GM21723 (cell line): ENCODE data around the gene CCDC117.
"Not testable (repeated sequence)": the region's sequence is repeated elsewhere in the genome, so short reads cannot be mapped to it uniquely, and the experiment has no call there.

Experiments used
- ATAC-seq: cut with Tn5 transposase; IDR thresholded peaks from one replicate; pipeline ENCODE4 v1.9.1; 2021; ENCODE audit warnings: mild to moderate bottlenecking, moderate library complexity; ENCODE audit not compliant: unreplicated experiment

CCDC117 gene, protein sequence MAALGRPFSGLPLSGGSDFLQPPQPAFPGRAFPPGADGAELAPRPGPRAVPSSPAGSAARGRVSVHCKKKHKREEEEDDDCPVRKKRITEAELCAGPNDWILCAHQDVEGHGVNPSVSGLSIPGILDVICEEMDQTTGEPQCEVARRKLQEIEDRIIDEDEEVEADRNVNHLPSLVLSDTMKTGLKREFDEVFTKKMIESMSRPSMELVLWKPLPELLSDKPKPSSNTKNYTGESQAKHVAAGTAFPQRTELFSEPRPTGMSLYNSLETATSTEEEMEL

DNA sequence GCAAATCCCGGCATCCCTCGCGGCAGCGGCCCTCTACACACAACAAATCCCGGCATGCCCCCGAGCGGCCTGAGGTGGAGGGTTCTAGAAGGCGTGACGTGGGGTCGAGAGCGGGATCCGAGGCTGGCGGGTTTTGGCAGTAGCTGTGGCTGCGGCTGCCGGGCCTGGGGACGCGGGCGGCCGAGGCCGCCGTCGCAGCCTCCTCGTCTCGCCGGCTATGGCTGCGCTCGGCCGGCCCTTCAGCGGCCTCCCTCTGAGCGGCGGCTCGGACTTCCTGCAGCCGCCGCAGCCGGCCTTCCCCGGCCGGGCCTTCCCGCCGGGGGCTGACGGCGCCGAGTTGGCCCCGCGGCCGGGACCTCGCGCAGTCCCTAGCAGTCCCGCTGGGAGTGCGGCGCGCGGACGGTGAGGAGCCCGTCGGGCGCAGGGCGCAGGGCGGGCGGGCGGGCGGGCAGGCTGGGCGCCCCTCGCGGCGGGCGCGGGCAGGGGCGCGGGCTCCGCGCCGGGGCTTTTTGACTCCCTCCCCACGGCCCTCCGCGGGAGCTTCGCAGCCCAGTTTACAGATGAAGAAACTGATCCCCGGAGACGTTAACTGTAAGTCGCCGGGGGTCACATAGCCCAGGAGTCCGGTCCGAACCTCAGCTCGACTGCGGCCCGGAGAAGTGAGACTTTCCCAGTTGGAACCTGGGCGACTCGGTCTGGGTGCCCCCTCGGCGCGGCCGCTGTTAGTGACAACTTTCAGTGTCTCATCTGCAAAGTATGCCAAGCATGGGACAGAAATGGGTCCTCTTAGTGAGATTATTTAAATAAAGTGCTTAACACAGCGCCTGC lies at the start of gene CCDC117:
TSS of gene CCDC117 (plus strand) at position 63 of the 828 bp plus-strand sequence. CDS start at position 218, 155 bp downstream.
- ATAC-seq: peak; percentile 87

DNA sequence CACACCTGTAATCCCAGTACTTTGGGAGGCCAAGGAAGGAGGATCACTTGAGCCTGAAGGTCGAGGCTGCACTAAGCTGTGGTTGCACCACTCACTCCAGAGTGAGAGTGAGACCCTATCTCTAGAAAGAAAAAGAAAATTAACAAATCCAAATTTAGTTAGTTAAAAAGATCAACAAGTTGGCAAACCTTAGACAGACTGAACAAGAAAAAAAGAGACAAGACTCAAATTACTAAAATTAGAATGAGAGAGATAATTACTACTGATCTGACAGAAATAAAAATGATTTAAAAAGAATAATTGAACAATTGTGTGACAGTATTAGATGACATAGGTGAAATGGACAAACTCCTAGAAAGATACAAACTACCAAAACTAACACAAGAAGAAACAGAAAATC lies 44.5 kb upstream of the CCDC117 start:
- no peak for ATAC-seq

DNA sequence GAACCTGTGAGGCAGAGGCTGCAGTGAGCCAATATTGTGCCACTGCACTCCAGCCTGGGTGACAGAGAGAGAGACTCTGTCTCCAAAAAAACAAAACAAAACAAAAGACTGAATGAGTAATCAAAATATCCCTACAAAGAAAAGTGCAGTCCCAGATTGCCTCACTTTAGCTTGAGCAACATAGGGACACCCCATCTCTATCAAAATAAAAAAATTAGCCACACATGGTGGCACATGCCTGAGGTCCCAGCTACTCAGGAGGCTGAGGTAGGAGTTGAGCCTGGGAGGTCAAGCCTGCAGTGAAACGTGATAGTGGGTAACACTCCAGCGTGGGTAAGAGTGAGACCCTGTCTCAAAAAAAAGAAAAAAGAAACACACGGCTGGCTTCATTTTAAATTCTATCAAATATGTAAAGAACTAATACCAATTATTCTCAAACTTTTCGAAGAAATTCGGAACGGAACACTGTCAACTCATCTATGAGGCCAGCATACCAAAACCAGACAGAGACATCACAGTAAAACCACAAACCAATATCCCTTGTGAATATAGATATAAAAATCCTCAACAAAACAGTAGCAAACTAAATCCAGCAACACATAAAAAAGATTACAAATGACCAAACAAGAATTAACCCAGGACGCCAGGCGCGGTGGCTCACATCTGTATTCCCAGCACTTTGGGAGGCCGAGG lies 43.7 kb upstream of the CCDC117 start:
- no peak for ATAC-seq

DNA sequence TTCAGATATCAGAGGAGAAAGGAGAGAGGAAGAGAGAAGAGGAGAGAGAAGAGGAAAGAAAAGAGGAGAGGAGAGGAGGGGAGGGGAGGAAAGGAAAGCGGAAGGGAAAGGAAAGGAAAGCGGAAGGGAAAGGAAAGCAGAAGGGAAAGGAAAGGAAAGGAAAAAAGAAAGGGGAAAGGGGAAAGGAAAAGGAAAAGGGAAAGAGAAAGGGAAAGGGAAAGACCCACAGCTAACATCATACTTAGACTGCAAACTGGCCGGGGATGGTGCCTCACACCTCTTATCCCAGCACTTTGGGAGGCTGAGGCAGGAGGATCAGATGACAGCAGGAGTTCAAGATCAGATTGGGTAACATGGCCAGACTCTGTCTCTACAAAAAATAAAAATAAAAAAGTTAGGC lies 42.3 kb upstream of the CCDC117 start:
- ATAC-seq: no peak

DNA sequence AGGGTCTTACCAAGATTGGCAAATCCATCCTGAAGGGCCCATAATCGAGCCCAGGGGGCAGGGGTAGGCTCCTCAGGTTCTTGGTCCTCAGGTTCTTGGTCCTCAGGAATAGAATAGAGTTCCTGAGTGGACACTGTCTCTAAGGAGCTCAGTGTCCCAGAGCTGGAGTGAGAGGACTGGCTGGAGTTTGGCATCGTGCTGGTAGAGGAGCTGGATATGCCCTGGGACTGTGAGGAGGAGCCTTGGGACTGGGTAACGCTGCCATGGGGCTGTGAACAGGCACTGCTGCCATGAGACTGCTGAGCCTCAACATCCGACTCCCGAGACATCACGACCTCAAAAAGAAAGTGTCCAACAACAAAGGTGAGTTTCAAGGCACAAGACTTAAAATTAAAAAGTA lies 38.1 kb upstream of the CCDC117 start:
- no peak for ATAC-seq

DNA sequence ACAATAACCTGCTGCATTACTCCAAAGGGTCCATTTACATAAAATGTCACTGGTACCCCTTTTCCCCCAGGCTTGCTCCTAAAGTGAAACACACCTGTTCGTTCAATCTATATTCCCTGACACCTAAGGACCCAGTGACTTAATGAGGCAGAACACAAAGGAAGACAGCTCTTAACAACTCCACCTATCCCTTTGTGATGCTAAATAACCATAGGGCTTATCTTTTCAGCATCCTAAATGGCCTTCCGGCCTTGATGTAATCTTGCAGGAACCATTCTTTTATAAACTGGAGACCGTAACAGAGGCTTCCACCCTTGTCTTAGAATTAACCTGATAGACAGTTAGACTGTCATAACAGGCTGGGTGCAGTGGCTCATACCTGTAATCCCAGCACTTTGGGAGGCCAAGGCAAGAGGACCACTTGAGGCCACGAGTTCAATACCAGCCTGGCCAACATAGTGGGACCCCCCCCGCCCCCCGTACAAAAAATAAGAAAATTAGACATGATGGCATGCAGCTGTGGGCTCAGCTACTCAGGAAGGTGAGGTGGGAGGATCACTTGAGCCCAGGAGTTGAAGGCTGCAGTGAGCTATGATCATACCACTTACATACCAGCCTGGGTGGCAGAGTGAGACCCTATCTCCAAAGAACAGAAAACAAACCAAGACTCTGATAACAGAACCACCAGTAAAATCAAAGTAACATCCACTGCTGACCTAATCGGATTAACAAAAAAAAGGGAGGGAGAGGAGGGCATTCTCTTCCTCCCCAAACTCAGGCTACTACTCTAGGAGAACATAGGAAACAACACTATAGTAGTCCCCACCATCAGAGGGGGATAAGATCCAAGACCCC lies 36.0 kb upstream of the CCDC117 start:
- no peak for ATAC-seq

DNA sequence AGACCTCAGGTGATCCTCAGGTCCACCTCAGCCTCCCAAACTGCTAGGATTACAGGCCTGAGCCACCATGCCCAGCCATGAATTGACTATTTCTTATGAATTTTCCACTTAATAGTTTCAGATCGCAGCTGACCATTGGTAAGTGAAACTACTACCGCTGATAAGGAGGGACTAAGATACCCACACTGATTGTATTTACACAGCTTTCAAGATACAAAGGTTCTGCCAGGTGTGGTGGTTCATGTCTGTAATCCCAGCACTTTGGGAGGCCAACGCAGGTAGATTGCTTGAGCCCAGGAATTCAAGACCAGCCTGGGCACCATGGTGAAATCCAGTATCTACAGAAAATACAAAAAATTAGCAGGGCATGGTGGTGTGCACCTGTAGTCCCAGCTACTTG lies 34.8 kb upstream of the CCDC117 start:
- ATAC-seq: no peak

DNA sequence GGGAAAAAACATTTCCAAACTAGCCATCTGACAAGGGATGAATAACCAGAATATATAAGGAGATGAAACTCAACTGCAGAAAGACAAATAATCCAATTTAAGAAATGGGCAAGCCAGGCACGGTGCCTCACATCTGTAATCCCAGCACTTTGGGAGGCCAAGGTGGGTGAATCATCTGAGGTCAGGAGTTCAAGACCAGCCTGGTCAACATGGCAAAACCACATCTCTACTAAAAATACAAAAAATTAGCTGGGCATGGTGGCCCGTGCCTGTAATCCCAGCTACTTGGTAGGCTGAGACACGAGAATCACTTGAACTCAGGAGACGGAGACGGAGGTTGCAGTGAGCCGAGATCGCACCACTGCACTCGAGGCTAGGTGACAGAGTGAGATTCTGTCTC lies 33.6 kb upstream of the CCDC117 start:
- ATAC-seq: not testable (repeated sequence)

DNA sequence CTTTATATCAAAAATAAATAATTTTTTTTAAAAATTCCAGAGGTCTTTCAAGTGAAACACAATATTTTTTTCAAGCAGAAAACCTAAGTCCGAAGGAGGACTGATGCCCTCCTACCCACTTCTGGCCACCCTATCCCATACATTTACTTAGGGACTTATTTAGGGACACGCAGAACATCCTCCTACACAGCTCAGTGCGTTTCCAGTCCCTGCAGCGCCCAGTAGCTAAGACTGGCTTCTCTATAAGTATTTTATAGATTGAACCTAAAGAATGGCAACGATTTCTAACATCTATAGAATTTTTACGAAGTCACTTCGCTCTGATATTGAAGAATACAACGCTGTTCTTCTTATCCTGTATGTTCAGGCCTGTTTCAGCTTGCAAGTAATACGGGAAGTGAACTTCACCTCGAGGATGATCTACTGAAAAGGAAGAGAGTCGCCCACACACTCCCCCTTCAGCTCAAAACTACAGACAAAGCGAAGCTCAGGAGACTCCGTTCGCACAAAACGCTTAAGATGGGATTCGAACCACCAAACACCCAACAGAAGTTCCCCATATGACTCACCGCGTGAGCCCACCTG lies 31.2 kb upstream of the CCDC117 start:
- ATAC-seq: no peak

DNA sequence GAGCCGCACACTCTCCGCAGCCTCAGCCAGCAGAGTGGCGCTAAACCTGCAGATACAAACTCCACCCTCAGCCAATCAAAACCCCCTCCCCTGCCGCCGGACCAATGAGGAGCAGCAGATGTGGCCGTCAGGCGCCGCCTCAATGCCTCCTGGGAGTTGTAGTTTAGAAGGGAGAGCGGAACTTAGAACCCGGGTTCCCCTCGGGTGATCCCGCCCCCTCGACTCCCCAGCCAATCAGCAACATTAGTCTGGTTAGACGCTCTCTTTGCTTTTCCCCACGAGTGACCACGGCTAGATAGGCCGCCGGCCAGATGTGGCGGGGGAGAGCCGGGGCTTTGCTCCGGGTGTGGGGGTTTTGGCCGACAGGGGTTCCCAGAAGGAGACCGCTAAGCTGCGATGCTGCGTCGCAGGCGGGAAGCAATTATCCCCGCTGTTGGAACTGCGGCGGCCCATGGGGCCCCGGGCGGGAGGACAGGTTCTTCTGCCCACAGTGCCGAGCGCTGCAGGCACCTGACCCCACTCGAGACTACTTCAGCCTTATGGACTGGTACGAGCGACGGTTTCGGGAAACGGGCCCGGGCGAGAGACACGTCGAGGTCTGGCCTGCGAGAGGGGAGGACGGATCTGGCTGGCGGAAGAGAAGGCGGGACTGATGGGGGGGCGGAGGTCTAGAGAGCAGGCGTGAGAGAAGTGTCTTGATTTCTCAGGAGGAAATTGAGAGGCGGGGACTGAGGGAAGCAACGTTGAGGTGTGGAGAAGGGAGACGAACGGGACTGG lies 30.5 kb upstream of the CCDC117 start, which contains the start of the genes CHEK2 and HSCB:
TSS of gene CHEK2 (minus strand) at position 36 of the 777 bp plus-strand sequence. CDS start 7,099 bp downstream, outside the sequence.
TSS of gene HSCB (plus strand) at position 255 of the 777 bp plus-strand sequence. CDS start at position 312, 57 bp downstream.
- peak; percentile 91 for ATAC-seq

DNA sequence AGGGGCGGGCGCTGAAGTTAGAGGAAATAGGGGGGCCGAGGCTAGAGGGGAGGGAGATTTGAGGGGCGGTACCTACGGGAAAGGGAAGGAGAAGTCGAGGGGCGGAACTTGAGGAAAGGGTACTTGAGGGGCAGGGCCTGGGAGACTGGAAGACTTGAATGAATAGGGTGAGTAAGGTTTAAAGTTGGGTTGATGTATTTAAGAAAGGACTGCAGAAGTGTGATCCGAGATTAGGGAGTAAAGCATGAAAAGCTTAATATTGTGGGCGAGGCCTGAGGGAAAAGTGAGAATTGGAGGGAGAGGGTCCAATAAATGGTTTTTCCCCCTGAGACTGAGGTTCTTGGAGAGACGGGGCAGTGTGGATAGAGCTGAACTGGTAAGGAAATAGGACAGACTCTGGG lies 29.9 kb upstream of the CCDC117 start:
- ATAC-seq: no peak

DNA sequence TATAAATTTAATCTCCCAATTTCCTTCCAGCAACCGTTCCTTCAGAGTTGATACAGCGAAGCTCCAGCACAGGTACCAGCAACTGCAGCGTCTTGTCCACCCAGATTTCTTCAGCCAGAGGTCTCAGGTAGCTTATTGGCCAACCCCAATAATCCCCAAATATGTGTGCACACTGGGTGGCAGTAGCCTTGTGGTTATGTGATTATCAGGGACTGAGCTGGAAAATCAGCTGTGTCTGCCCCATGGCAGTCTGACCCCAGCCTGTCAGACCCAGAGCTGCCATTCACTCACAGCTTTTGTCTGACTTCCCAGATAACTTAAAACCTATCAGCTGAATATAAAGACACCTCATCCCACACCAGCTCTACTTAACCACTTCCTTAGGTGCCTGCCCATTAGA lies 28.6 kb upstream of the CCDC117 start:
- ATAC-seq: no peak

DNA sequence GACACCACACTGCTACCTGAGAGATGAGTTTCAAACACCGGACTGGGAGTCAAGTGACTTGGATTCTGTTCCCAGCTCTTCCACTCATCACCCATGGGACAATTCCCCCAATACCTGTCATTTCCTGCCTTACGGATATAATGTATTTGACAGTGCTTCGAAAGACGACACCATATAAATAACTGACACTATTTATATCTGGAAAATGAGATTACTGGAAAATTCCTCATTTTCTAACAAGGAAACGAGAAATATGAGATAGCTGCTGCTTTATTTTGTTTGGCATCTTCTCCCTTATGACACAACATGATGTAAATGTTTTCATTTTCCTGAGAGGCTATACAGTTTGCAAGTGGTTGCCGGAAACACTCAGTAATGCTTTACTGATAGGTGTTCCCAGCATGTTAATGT lies 22.0 kb upstream of the CCDC117 start:
- no peak for ATAC-seq

DNA sequence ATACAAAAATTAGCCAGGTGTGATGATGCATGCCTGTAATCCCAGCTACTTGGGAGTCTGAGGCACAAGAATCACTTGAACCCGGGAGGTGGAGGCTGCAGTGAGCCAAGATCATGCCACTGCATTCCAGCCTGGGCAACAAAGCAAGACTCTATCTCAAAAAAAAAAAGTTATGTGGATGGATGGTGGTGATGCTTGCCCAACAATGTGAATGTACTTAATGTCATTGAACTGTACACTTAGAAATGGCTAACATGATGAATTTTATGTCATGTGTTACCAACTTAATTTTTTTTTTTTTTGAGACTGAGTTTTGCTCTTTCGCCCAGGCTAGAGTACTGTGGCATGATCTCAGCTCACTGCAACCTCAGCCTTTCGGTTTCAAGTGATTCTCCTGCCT lies 18.0 kb upstream of the CCDC117 start:
- ATAC-seq: not testable (repeated sequence)

DNA sequence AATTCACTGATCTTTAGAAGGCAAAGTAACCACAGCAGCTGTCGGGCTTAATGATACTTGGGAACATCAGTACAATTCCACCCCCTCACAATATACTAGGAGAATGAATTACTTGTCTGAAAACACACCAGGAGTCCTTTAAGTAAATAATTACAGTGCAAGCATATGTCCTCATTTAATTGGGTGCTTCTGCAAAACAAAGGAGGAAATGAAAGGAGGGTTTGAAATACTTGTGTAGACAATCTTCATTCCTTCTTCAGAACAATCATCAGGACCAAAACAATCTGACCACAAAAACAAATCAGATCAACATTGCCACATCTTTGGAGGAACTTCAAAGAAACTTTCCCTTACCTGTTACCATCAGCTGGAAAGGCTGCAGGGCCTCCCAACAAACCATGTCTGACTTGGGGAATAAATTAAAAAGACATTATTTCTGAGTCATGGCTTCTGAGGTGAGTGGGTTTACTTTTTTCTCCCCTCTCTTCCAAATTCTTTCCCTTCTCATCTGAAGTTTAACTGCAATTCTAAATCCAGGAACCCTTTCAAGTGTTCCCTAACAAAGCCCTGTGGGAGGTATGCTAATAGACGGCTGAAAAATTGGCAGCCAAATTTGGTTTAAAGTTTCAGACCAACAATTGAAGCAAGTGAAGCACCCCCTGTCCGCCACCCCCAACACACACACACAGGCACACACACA lies 12.5 kb upstream of the CCDC117 start:
- ATAC-seq: no peak

DNA sequence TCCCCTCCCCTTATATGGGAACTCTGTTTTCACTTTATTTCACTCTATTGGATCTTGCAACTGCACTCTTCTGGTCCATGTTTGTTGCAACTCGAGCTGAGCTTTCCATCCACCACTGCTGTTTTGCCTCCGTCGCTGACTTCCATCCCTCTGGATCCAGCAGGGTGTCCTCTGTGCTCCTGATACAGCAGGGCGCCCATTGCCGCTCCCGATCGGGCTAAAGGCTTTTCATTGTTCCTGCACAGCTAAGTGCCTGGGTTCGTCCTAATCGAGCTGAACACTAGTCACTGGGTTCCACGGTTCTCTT lies 11.1 kb upstream of the CCDC117 start:
- no peak for ATAC-seq

DNA sequence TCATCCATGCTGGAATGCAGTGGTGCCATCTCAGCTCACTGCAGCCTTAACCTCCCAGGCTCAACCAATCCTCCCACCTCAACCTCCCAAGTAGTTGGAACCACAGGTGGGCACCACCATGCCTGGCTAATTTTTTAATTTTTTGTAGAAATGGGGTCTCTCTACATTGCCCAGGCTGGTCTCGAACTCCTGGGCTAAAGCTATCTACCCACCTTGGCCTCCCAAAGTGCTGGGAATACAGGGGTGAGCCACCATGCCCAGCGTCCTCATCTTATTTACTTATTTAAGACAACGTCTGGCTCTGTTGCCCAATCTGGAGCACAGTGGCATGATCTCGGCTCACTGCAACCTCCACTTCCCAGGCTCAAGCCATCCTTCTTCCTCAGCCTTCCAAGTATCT lies 10.5 kb upstream of the CCDC117 start:
- ATAC-seq: not testable (repeated sequence)

DNA sequence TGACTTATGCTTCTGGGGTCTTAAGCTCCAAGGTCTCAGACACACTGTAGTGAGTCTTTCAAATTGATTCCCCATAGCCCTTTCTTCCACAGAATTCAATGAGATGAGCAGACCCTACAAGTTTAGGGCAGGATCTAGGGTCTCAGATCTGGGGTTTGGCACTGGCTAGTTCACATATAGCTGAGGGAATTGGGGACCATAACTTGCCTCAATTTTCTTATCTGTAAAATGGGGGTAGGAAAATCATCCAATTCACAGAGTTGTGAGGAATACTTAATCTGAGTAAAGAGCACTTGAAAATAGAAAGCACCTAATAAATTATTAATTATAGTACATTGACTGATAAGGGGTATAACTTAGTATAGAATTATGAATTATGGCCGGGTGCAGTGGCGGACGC lies 5.9 kb upstream of the CCDC117 start:
- no peak for ATAC-seq
